GM21390 (cell line): ENCODE measurements around the gene CDK14.
A peak's percentile ranks its signal among the peaks of the same experiment; 100 is the strongest.

Source experiments
- ATAC-seq: cut with Tn5 transposase; IDR thresholded peaks from one replicate; pipeline ENCODE4 v1.9.1; 2021; ENCODE audit not compliant: unreplicated experiment

The CDK14 gene

DNA sequence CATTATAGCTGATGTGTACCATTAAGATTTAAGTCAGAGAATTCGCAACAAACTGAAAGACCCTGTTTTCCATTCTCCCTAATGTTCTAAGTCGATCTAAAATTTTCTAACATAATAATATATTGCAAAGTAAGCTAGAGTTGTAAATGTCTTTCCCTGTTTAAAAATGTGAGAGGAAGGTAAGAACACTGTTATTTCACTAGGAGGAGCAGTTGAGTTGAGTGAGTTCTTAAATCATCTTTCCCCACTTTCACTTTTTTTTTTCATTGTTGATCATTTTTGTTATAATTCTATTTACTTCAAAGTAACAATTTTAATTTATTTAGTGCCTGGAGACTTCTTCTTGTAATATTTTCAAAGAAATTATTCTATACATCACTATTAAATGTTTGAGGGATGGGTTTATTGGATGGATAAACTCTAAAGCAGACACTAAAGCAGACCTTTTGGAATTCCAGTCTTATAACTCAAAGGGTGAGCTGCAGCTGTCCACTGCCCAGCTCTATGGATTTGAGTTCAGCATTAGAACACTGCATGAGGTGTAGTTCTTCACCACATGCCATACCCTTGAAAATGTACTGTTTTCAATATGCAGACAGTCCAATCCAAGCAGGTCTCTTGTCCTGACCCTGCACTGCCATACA, 486.9 kb downstream of the CDK14 start:
- ATAC-seq = peak; percentile 56

DNA sequence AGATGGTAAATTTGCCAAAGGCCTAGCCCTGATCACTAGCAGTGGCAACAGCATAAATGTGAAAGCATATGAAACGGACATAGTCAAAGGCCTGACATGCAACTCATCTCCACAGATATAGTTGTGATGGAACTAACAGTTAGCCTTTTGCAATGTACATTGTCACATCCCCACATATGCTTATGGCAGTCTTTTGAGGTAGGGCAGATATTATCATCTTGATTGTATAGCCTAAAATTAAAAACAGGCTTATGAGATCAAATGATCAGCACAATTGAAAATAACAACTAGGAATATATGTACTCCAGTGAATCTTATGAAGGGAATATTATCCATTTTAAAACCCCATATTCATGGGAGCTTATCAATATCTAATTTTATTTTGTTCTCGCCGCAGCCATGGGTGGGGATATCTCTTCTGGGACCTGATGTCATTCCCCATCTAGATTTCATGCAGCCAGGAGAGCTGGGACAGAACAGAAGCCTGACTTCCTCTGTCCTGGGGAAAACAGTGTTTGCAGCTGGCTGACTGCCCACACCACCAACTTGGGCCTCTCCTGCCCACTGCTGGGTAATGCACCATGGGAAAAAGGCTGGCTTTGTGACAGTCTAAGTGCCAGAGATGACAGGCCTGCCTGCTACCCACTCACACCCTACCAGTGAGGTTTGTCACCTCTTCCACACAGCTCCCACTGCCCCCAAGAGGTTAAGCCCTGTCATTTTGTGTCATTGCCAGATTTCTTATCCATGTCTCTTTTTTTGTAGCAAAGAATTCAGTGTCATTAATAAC, 487.9 kb downstream of the CDK14 start:
- no peak for ATAC-seq

DNA sequence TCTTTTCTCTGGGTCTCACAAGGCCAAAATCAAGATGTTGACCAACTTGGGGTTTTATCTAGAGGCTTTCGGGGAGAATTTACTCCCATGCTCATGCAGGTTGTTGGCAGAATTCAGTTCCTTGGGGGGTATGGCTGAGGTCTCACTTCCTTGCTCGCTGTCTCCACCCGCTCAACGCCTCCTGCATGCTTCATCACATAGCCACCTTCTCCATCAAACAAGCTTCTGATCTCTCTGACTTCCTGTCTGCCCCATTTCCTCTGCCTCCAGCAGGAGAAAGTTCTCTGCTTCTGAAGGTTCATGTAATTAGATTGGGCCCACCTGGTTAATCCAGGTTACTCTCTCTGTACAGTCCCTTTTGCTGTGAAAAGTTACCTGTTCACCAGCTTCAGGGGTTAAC, 489.1 kb downstream of the CDK14 start:
- no peak for ATAC-seq

DNA sequence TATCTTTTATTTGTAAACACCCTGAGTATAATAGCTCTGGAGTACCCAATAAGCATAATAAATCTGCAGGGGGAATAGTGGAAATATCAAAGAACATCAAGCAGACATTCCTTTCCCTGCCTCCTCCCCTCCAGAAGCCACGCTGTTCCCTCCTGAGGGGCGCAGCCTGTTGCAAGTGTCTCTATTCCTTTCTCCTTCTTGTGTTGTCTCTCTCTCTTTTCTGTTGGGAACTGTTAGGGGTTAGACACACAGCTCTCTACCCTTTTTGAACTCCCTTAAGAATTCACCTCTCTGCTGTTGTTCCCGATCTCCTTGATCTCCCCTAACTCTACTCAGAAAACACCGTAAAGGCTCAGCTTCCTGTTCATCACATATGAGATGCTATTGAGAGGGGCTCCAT, 490.1 kb downstream of the CDK14 start:
- ATAC-seq = no peak

DNA sequence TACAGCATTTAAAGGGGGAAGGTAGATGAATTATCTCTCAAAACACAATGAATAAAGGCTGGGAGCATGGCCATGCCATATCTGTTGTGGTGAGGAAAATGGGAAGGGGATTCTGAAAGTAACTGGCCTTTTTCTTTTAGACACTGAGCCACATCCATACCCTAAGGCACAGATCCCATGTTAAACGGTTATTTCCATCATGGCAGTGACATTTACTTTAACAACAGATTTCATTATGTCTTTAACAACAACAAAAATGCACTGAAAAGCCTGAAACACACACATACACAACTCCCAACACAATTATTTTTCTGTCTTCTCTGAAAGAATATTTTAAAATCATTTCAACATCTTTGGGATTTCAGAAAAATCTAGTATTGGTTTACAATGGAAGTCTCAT, 492.0 kb downstream of the CDK14 start:
- no peak for ATAC-seq

DNA sequence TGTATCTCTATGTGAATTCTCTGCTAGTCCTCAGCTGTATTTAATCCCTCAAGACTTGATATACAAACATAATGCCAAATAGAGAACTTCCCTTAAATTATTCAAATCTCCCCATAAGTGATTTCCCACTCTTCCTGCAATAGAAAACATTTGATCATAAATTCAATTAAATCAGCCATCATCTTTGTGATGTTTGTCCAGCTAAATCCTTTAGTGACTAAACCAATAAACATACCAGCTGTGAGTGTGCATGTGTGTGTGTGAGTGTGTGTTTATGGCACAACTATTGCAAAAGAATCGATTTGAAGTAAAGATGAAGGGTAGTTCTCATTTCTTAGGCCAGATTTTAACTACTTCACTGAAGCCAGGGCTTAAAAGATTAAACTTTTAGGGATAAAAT, 492.6 kb downstream of the CDK14 start:
- no peak for ATAC-seq

DNA sequence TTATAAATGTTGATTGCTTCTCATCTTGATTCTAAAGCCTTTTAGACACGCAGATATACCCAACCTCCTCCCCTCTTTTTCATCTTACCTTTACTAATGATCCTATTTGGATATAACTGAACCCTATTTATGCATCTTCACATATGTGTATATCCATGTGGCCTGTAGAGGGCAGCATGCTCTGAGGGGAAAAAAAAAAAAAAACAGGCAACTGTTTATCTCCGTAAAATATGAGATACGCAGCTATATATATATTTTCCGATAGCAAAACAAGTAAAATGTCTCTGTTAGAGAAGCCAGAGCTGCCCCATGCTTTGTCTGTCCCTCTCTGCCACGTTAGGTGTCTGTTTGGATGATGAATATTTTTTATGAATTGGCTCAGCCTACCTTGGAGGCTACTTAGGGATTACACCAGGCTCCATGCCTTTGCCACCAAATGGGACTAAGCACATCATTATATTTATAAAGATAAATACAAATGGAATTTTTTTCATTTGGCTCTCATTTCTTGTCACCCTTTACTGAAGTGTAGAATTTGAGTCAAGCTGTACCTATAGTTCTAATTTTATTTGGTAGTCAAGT, 493.4 kb downstream of the CDK14 start:
- peak; percentile 81 for ATAC-seq

DNA sequence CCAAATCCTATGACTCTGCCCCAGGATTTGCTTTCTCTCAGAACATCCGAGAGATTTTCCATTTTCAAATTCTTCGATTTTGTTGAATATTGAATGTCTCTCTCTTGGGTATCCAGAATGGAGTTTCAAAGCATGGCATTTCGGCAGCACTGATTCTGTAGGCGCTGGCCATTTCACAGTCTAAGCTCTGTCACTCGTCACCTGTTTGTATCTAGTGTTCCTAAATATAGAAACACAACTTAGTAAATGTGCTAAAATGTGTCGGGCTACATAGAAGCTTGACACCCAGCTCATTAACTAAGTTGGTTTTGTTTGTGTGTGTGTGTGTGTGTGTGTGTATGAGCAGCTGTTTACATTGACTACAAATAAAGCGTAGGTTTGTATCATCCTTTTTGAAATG, 494.6 kb downstream of the CDK14 start:
- ATAC-seq = no peak

DNA sequence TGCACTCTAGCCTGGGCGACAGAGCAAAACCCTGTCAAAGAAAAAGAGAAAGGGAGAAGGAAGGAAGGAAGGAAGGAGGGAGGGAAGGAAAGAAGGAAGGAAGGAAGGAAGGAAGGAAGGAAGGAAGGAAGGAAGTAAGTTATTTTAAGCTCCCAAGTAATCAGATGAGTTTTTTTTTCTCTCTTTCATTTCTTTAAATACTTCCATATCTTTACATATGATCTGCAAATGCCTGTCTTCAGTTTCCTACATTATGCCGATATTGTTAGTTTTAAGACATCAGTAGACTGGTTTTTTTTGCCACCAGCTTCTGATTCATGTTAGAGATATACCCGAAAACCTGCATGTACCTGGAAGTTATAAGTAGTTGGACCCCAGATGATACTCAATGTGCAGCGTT, 495.5 kb downstream of the CDK14 start:
- ATAC-seq = no peak

DNA sequence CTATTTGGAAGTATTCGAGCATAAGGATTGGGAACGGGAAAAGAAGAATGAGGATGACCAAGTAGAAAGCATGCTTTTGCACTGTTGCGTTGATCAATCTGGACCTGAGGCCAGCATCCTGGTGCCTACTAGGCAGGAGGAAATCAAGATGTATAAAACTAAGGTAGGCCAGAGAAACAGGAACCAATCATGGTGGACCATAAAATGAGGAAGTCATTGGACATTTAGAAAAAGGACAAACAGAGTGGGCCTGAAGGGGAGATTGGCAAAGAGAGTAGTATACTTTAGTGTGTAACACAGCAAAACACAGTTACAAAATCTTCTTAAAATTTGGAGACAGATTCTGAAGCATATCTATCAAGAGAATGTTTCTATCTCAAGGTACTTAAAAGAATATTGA, 497.1 kb downstream of the CDK14 start:
- ATAC-seq = no peak

DNA sequence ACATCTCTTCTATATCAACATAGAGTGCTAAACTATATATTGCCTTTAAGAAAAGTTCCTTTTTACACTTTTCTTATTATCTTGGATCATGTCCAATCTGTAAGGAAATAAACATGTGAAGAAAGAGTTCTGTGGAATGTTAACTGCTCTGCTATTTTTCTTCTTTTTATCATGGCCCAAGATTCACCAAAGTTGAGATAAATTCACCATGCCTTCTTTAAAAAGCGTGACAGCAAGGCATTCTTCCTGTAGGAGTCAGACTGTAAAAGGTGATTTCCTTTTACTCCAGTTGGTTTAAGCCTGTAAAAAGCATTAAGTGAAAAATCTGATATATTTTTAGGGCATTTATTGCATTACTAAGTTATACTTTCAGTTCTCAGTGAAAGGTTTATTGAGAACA, 502.4 kb downstream of the CDK14 start:
- no peak for ATAC-seq

DNA sequence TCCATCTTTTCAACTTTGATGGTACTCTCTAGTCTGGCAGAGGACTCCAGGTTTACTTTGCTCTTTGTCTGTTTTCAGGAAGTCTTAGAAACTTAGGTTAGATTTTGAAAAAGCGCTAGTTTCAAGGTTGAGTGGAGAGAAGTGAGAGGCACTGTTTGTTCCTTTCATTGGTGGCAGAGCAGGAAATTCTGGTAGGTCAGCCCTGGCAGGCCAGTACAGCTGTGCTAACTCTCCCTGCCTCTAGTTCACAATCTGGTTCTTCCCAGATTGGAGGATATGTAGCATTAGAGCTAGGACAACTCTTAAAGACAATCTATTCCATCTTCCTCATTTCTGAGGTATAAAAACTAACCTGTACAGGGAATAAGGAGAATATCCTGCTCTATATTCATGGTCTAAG, 507.2 kb downstream of the CDK14 start:
- no peak for ATAC-seq

DNA sequence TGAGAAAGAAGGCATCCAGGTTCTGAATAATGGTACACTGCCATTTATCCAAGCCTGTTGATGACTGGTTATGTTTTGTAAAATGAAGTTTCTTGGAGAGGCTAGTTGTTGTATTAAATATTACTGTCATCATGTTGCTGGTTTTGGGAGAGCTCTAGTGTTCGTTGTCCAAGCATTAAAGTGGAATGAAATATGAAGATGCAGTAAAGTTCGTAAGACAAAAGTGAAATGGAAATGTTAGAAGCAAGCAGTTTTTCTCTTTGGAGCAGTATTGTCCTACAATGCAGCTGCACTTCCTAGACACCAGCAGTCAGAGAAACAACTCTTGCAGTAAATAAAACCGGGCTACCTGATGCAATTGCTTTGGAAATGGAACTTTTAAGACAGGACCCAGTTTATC, 511.3 kb downstream of the CDK14 start:
- no peak for ATAC-seq

DNA sequence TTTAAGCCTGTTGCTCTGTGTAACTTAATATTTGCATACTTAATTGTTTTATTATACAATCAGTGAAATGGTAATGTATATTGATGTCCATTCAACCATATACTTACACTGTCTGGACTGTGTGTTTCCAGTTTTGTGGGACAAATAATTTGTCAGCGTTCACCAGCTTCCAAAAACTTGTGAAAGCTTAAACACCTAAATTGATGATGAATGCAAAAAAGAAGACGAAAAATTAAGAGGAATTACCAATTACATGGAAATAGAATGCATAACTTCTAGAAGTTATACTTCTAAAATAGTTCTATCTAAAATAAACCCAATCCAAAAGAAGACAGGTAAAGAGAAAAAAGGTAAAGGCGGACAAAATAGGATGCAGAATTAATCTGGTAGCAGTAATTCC, 513.1 kb downstream of the CDK14 start:
- no peak for ATAC-seq

DNA sequence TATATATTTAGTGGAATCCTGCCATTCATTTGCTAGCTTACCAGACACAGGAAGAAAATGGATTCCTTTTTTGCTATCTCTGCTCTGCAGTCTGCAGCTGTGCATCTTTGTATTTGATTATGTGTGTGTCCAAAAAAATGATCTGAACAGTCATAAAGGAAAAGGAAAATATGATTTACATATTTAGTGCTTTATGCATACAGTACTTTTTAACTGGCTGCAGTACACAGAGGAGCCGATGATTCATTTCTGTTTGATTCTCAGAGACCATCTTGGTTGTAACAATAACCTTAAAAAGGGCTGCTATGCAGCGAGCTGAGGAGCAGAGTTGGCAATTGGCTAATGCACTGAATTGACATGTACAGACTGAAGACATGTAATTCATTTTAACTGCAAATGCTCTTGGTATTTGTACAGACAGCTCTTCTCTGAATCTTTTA, 516.8 kb downstream of the CDK14 start:
- ATAC-seq = no peak

DNA sequence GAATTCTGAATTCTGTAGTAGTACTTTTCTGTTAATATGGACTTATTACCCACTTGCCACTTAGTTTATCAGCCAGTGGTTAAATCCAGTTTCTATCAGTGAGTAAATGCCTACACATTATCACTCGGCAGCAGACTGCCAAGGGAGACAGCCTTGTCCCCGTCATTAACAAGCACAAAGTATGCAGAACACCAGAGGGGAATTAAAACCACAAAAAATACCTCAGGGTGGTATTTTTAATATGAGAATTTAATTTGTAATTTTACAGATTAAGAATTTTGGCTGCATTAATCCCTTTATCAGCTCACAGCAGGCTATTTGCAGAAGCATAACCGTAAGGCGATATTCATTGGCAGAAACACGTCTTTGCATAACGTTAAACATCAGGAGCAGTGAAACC, 518.1 kb downstream of the CDK14 start:
- ATAC-seq = no peak

DNA sequence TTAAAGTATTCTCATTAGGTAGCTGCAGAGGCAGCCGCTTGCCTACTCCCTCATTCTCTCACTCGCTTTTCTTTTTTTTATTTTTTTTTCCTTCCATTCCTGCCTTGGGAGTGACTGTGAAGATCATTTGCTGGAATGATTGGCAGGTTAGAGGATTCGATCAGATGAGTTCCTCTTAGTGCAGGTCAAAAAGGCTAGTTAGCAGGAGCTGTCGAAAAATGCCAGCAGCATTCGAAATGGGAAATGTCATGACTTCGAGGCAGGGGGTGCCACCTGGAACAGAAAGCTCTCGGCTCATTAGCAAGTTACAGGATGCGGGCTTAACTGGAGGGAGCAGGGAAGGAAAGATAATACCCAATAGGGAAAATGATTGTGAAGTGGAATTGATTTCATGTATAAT, 530.6 kb downstream of the CDK14 start:
- no peak for ATAC-seq

DNA sequence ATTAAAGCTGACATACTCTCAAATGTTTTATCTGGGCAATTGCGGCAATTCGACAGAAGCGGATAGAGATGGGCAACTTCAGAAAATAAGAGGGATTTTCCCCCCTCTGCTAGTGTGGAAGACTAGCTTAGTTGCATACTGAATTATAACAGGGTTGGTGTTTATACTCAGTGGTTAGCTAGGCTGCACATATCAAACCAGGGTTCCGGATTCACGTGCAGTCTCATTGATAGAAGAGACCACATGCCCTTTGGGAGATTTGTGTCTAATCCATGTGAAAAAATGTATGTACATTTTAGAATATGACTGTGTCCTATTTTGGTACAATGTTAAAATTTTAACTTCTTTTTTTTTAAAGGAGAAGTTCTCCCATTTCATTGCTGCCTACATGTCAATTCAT, 531.2 kb downstream of the CDK14 start:
- ATAC-seq = no peak

DNA sequence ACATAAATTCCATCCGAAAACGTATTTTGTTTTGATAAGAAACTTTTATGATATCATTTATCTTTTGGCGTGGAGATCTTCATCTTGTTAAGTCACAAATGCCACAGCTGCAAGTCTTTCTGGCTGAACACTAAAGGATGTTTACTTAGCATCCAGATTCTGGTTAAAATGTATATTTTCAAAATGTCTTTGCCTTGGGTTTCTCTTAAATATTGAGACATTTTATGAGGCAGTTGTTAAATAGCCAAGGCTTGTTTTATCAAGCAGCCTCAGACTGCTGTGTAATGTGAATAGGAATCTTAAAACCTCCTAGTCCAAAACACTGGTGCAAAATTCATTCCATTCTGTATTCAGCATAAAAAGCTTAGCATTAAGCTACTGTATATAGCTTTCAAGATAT, 531.8 kb downstream of the CDK14 start:
- ATAC-seq = no peak

DNA sequence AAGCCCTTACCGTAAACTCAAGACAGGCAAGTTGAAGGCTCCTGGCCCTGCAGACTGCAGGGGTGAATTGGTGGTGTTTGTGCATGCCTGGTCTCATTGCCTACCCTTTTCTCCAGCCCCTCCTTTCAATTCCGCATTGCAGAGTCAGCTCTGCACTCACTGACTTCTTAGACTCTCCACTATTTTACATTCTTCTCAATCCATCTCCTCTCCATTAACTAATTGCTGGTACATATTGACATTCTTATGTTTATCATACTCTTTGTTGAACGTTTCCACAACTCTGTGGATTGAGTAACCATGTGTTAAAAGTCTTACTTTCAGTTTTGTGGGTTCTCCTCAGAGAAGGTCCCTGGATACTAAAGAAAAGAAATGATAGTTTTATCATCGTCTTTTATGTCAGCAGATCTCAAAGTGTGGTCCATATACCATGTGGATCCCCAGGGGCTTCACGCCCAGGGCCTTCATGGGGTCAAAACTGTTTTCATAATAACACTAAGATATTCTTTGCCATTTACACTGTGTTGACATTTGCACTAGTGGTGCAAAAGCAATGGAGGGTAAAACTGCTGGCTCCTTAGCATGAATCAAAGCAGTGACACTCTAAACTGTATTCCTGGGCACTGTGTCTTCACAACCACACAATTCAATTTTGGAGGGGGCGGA, 532.7 kb downstream of the CDK14 start:
- no peak for ATAC-seq

DNA sequence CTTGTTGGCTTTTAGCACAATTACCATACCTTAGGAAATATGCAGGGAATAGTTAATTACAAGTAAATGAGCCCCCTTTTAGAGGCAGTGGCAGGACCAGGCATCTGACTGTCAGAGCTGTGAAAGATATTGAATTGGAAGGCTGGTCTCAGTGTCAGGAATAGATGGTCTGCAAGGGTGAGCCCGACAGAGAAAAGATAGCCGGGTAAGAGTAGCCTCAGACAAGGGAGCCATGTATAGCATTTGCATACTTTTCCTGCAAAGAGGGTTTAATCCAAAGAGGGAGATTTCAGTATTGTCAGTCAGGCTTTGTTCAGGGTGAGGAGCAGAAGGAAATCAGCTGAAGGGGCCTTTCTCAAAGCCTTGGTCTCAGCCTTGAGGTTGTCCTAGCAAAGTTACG, 539.2 kb downstream of the CDK14 start:
- no peak for ATAC-seq
